Cerebellar nuclear complex (tissue), 1 donor: ENCODE results near the gene TEX19.
"Not testable (repeated sequence)": the region's sequence is repeated elsewhere in the genome, so short reads cannot be mapped to it uniquely, and the experiment has no call there.

Experiments used
- DNase-seq, 2 experiments: peaks; one replicate each; lab custom pipeline; 2025; lab: John Stamatoyannopoulos, UW

Gene TEX19

DNA sequence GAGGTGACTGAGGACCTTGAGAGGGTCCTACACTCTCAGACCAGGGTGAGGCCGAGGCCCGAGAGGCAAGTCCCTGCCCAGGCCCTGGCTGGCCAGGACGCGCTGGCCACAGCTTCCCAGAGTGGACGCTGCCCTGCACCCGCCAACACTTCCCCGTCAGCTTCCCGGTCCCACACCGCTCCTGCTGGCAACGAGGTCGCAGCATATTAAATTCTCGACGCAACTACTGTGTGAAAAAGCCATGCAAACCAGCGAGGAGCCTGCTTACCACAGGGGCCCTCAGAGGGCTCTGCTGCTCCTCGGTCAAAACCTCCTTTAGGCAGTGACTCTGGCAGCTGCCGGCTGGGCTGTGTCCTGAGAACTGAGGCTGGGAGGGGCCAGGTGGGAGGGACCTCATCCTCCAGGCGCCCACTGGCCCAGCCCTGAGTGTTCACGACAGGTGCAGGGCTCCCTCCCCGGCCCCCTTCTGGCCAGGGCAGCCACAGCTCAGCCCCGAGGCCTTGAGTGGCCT, 2.1 kb upstream of the TEX19 start:
- DNase-seq = no peak

- no peak for DNase-seq
Measured at GRCh38 chr17:82357394-82357793, 1.7 kb upstream of the TEX19 start.

- not testable (repeated sequence) for DNase-seq
Measured at GRCh38 chr17:82359451-82360074, 516 bp downstream of the TEX19 start.

DNA sequence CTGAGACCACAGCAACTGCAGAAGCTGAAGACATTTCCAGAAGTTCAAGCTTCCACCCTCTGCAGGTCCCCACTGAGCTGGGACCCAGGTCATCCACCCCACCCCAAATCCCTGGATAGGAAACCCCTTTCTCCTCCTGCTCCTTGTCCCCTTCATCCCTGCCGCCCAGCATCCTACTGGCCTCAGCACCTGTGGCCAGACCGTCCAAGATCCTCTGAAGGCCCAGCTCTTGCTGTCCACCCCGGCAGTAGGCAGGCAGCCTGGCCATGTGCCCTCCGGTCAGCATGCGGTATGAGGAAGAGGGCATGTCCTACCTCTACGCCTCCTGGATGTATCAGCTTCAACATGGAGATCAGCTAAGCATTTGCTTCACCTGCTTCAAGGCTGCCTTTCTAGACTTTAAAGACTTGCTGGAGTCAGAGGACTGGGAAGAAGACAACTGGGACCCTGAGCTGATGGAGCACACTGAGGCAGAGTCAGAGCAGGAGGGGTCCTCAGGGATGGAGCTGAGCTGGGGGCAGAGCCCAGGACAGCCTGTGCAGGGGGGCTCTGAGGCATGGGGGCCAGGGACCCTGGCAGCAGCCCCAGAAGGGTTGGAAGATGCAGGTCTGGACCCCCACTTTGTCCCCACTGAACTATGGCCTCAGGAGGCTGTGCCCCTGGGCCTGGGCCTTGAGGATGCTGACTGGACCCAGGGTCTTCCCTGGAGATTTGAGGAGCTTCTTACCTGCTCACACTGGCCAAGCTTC, 3.0 kb downstream of the TEX19 start:
- DNase-seq = no peak

DNA sequence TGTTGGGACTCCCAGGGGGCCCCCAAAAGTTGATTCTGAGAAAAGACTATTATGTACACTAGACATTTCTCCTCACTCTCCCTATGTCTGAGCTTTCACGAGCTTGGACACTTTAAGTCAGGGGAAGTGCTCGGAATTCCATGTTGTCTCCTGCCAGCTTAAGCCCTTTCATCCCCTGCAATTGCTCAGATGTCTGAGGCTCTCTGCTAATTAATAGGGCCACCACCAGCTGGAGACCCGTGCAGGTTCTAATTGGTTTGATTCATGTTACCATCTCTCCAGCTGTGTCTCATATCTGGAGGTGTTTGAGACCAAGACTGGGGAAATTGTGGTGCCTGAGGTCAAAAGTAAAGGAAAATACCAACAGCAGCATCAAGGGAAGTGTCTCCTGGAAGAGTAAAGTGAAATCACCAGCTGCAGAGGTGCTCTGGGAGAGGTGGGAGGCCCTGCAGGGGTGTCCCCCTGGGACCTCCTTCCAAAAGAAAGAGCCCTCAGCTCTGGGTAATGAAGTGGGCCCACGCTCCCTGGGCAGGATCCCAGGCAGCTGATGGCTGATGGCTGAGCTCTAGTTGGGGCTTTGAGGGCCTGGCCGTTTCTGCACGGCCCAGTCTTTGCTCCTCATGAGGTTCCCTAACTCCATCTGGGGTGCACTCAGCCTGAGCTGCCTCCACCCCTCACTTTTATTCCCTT, 6.7 kb downstream of the TEX19 start:
- DNase-seq = no peak

GRCh38 chr17:82366749-82367148, 7.7 kb downstream of the TEX19 start:
- DNase-seq = no peak

DNA sequence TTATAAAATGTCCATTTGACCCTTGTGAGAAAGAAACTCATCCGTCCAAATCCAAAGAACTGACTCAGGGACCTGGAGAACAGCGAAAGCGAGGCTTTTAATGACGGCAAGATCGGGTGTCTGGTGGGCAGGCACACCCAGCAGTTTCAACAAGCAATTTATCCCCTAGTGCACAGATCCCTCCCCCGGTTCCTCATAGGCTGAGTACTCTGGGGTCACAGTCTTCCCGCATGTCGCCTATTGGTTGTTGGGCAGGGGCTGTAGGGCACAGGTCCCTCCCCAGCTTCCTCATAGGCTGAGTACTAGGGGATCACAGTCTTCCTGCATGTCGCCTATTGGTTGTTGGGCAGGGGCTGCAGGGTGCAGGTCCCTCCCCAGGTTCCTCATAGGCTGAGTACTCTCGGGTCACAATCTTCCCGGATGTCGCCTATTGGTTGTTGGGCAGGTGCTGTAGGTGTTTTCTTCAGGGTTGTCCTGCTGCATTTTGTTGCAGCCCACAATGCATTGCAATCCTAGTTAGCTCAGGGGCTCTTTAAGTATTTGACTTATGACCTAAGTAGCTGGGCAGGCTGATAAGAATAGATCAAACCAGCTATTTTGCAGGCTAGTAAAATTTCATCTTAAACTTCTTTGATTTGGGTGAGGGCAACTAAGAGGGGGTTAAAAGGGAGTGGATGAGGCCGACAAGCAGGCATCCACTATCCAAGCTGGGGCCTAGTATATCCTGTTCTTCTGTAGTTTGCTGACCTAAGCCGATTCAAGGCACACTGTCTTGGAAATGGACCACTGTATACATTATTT, 8.9 kb downstream of the TEX19 start:
- no peak for DNase-seq

DNA sequence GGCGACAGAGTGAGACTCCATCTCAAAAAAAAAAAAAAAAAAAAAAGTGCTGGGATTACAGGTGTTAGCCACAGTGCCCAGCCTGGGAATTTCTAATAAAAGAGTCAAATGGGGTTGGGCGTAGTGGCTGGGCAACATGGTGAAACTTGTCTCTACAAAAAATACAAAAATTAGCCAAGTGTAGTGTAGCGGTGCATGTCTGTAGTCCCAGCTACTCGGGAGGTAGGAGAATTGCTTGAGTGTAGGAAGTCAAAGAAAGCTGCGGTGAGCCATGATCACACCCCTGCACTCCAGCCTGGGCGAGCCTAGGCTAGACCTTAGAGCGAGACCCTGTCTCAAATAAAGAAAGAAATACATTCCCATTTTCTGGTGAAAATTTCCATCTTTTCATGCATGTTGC, 10.2 kb downstream of the TEX19 start:
- no peak for DNase-seq

DNA sequence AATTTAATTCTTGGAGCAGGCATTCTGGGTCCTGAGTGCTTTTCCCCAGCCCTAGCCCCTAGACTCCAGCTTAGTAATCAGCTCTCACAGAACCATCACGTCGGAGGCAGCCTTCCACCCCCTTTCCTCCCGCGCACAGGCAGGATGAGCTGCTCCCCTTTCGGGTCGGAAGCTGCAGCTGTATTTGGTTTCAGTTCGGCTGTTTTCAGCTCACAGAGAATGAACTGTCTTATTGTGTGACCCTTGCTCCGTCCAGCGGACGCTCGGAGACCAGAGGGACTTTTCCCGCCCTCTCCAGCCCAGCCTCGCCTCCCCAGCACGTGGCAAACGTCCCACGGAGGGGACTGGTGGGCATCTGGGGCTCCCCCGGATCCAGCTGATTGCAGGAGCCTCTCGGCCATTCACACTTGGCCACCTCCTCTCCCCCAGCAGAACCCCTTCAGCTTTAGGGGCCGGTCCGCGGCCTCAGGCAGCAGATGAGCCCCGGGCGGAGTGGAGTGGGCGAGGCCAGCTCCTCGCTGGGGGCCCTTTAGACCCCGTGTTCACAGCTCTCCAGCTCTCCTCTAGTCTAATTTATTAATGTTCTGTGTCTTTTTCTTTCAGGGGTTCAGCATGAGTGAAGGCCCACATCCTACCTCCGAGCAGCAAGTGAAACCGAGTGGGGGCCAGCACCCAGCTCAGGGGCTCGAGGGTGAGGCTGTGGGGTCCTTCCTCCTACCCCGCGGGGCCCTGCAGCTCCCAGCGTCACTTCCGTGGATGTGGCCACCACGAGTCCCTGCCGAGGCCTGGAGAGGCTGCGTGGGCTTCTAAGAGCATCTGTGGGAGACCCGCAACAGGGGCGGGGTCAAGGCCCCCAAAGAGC, 11.7 kb downstream of the TEX19 start:
- DNase-seq = no peak

DNA sequence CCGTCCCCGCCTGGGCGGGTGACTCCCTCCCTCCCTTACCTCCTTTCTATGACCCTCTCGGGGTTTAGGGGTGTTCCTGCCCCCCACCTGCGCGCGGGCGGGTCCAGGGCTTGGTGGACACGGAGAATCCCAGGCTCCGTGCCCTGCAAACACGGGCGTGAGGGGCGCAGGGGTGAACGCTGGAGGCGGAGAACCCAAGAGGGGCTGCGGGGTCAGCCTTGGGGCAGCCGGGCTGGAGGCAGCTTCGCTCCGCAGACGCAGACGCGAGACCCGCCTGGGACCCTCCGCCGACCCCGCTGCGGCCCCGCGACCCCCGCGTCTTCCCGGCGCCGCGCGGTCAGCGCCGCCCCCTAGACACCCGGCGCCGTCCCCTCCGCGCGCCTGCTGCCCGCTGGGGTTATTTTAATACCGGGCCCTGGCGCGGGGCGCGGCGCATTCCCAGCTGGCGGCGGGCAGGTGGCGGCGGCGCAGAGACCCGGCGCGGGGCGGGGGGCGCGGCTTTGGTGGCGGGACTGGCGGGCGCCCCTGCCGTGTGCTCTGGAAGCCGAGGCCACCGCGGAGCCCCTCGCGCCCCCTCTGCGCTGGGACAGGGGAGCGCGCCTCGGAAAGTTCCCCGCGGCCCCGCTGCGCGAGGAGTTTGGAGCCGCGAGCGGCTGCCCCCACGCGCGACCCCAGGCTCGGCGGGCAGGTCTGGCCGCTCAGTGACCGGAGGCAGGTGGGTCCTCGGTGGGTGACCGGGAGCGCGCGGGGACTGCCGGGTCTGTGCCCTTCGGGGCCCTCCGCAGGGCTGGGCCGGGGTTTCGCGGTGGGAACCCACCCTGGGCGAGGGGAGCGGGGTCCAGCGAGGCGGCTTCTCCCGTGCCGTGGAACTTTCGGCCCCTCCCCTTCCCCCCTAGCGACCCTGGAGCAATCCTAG, 12.5 kb downstream of the TEX19 start, which contains the start of gene UTS2R:
UTS2R (plus strand) TSS at position 433 of the 916 bp plus-strand sequence. CDS start 2,560 bp downstream, outside the sequence.
- DNase-seq = no peak

- no peak for DNase-seq
Measured at GRCh38 chr17:82372249-82373071, 13.4 kb downstream of the TEX19 start.

DNA sequence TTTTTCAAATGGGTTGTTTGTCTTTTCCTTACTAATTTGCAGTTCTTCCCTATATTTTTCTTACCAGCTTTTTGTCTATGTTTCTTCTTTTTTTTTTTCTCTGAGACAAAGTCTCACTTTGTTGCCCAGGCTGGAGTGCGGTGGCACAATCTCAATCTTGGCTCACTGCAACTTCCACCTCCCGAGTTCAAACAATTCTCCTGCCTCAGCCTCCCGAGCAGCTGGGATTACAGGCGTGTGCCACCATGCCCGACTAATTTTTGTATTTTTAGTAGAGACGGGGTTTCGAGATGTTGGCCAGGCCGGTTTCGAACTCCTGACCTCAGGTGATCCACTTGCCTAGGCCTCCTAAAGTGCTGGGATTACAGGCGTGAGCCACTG, 14.0 kb downstream of the TEX19 start:
- not testable (repeated sequence) for DNase-seq

- no peak for DNase-seq
Measured at GRCh38 chr17:82373731-82374625, 14.9 kb downstream of the TEX19 start.

GRCh38 chr17:82374626-82375331, 15.7 kb downstream of the TEX19 start:
- DNase-seq = no peak

GRCh38 chr17:82375359-82376041, 16.5 kb downstream of the TEX19 start:
- DNase-seq = no peak

- DNase-seq = no peak
Measured at GRCh38 chr17:82376042-82376730, 17.1 kb downstream of the TEX19 start.
